ENCODE results near the gene CBX8.

Gene CBX8

GRCh38 chr17:79796763-79797491 is at the start of gene CBX8:
CBX8 (minus strand) TSS chr17:79797077; CDS start chr17:79796998, 79 bp downstream.
- peak within 1 kb of the TSS; percentile 42 to 75 (median 60) for H3K4me3 ChIP-seq
- H3K27ac ChIP-seq = peak within 1 kb of the TSS; percentile 7 to 94 (median 85)

GRCh38 chr17:79845601-79845949 is 48.7 kb upstream of the CBX8 start:
- H3K4me3 ChIP-seq = no peak overlapping the region
- peak overlapping the region in 14 of 21 experiments; percentile 14 to 87 (median 62) for H3K27ac ChIP-seq

GRCh38 chr17:79844869-79845600 is 48.2 kb upstream of the CBX8 start:
- Histone ChIP-seq H3K27ac (peak overlapping the region in 14 of 21 experiments; percentile 14 to 87 (median 62)), H3K4me3 (peak overlapping the region in 3 of 7 experiments; percentile 24 to 51 (median 50))

GRCh38 chr17:79843816-79844800 is 47.2 kb upstream of the CBX8 start:
- peak overlapping the region in 19 of 21 experiments; percentile 4 to 87 (median 56) for H3K27ac ChIP-seq
- H3K4me3 ChIP-seq = peak overlapping the region; percentile 24 to 51 (median 41)

GRCh38 chr17:79843474-79843815 is 46.6 kb upstream of the CBX8 start:
- H3K4me3 ChIP-seq = peak overlapping the region; percentile 24 to 51 (median 41)
- peak overlapping the region in 16 of 21 experiments; percentile 4 to 87 (median 58) for H3K27ac ChIP-seq

- peak overlapping the region; percentile 24 to 51 (median 41) for H3K4me3 ChIP-seq
- H3K27ac ChIP-seq = peak overlapping the region in 7 of 21 experiments; percentile 30 to 87 (median 66)
Measured at GRCh38 chr17:79842656-79843473, 46.0 kb upstream of the CBX8 start.

- Histone ChIP-seq H3K27ac (peak overlapping the region in 2 of 21 experiments; percentile 9 to 80), H3K4me3 (no peak overlapping the region)
Measured at GRCh38 chr17:79842136-79842655, 45.3 kb upstream of the CBX8 start.

- H3K4me3 ChIP-seq = no peak overlapping the region
- H3K27ac ChIP-seq = peak overlapping the region in 1 of 21 experiments; percentile 88
Measured at GRCh38 chr17:79841369-79842135, 44.7 kb upstream of the CBX8 start.

- Histone ChIP-seq H3K27ac (peak overlapping the region in 2 of 21 experiments; percentile 81 to 88), H3K4me3 (peak overlapping the region in 1 of 7 experiments; percentile 81)
Measured at GRCh38 chr17:79840989-79841286, 44.1 kb upstream of the CBX8 start.

- peak overlapping the region in 5 of 7 experiments; percentile 12 to 81 (median 42) for H3K4me3 ChIP-seq
- H3K27ac ChIP-seq = peak overlapping the region in 10 of 21 experiments; percentile 65 to 91 (median 78)
Measured at GRCh38 chr17:79840269-79840988, 43.6 kb upstream of the CBX8 start.

GRCh38 chr17:79839356-79840268 is 42.7 kb upstream of the CBX8 start, which contains the start of gene CBX4:
CBX4 (minus strand) TSS chr17:79839440; CDS start chr17:79839251, 189 bp downstream.
- Histone ChIP-seq H3K27ac (peak within 1 kb of the TSS; percentile 70 to 95 (median 90)), H3K4me3 (peak within 1 kb of the TSS; percentile 54 to 81 (median 77))

- H3K4me3 ChIP-seq = peak overlapping the region; percentile 54 to 81 (median 77)
- H3K27ac ChIP-seq = peak overlapping the region; percentile 70 to 95 (median 90)
Measured at GRCh38 chr17:79838522-79839274, 41.8 kb upstream of the CBX8 start.

- Histone ChIP-seq H3K4me3 (peak overlapping the region; percentile 54 to 81 (median 77)), H3K27ac (peak overlapping the region; percentile 70 to 95 (median 90))
Measured at GRCh38 chr17:79837888-79838521, 41.1 kb upstream of the CBX8 start.

GRCh38 chr17:79836972-79837887 is 40.4 kb upstream of the CBX8 start:
- H3K4me3 ChIP-seq = peak overlapping the region; percentile 54 to 81 (median 77)
- H3K27ac ChIP-seq = peak overlapping the region in 20 of 21 experiments; percentile 56 to 95 (median 90)
